Prostate gland (tissue), 2 donors: ENCODE data around the gene PIK3C3. TPM values are rescaled to one million over a fixed set of nuclear protein-coding genes. Genes with fewer than 3 reads are reported as not detected.
"Not testable (repeated sequence)": the region's sequence is repeated elsewhere in the genome, so short reads cannot be mapped to it uniquely, and the experiment has no call there.

Experiments
- DNase-seq: peaks from one replicate; pipeline ENCODE4 v3.0.0-alpha.2; 2019; ENCODE audit warnings: low spot score
- H3K27ac ChIP-seq, 2 donors: fragments of 200-600 bp; sonication (generic); 2 replicates each; pipeline ENCODE4 v1.5.1; 2017 to 2019
- H3K27me3 ChIP-seq: fragments of 200-600 bp; sonication (generic); replicated peaks from 2 replicates; pipeline ENCODE4 v1.5.1; 2019; ENCODE audit not compliant: insufficient read depth
- H3K36me3 ChIP-seq, 2 donors: fragments of 200-600 bp; sonication (generic); 1 replicate in 1 of 2; 2 replicates in 1 of 2; pipeline versions ENCODE4 v1.5.1 to v1.8.1; 2017 to 2019
- H3K4me1 ChIP-seq: fragments of 200-600 bp; sonication (generic); replicated peaks from 2 replicates; pipeline ENCODE4 v1.5.1; 2019
- H3K4me3 ChIP-seq, 2 donors: fragments of 200-600 bp; sonication (generic); 2 replicates each; pipeline ENCODE4 v1.5.1; 2017 to 2019
- H3K9me3 ChIP-seq: fragments of 200-600 bp; sonication (generic); 2 replicates; pipeline ENCODE4 v1.5.1; 2017
- POLR2A ChIP-seq: fragments of 450-650 bp; IDR thresholded peaks from one replicate; pipeline ENCODE4 v1.6.1; 2016; ENCODE audit warnings: antibody characterized with exemption, mild to moderate bottlenecking
- POLR2AphosphoS5 ChIP-seq: sonication (generic); formaldehyde crosslinking; IDR thresholded peaks from one replicate; pipeline ENCODE4 v1.6.1; 2017; ENCODE audit warnings: antibody characterized with exemption
- WGBS: methylation state at CpG from one replicate; pipeline ENCODE4 v1.1.5; 2018; 5-methylcytosine and 5-hydroxymethylcytosine counted together
- intact Hi-C: fragments of 100-400 bp; cut with DNase I; formaldehyde crosslinking; loops from one replicate; pipeline ENCODE4 v1.14.2; 2022
- total RNA-seq, 2 donors: library from RNA; depleted of rRNA; stranded (reverse); fragments of >200 nt; gene quantifications; one replicate each; pipeline ENCODE4 v1.1.0, GENCODE V29; 2016
- TF ChIP-seq, protein P1 (sequence below), 4 experiments: fragments of 200-600 bp in 2 of 4; fragments of 450-650 bp in 2 of 4; sonication (generic) in 2 of 4; IDR thresholded peaks; 1 replicate in 3 of 4; 2 replicates in 1 of 4; pipeline ENCODE4 v1.5.1; 2016 to 2019; ENCODE audit warnings: antibody characterized with exemption in 4 of 4, mild to moderate bottlenecking in 2 of 4, moderate library complexity in 2 of 4

PIK3C3 gene
- total RNA-seq, 2 donors from 2014 or later: 42.8 to 48.1 TPM

DNA sequence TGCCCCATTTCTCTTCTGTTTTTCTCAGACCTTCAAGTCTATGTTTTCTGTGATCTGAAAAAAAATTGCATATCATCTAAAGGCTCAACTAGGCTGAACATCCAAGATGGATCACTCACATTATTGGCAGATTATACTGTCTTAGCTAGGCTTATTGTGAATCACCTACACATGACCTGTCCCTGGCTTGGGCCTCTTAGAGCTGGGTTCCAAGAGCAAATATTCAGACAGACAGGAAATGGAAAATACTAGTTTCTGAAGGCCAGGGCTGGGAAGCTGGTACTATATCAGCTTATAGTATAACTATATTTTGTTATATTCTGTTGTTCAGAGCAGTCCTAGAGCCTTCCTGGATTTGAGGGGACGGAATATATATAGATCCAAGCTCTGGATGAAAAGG is 90.3 kb downstream of the PIK3C3 start:
- DNase-seq: no peak
- no peak for TF ChIP-seq POLR2AphosphoS5
- TF ChIP-seq POLR2A: no peak
- TF ChIP-seq, protein P1, sequence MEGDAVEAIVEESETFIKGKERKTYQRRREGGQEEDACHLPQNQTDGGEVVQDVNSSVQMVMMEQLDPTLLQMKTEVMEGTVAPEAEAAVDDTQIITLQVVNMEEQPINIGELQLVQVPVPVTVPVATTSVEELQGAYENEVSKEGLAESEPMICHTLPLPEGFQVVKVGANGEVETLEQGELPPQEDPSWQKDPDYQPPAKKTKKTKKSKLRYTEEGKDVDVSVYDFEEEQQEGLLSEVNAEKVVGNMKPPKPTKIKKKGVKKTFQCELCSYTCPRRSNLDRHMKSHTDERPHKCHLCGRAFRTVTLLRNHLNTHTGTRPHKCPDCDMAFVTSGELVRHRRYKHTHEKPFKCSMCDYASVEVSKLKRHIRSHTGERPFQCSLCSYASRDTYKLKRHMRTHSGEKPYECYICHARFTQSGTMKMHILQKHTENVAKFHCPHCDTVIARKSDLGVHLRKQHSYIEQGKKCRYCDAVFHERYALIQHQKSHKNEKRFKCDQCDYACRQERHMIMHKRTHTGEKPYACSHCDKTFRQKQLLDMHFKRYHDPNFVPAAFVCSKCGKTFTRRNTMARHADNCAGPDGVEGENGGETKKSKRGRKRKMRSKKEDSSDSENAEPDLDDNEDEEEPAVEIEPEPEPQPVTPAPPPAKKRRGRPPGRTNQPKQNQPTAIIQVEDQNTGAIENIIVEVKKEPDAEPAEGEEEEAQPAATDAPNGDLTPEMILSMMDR (IDR thresholded peaks at IDR 0.05): no peak
- intact Hi-C loops: loop anchor here (10.0 kb wide), 1 partner anchor 1519 kb away; no protein-coding TSS in a partner anchor
- Histone ChIP-seq H3K27me3 (no peaks in the 10 kb centered on the region), H3K4me3 (no peak overlapping the region), H3K27ac (no peak overlapping the region), H3K36me3 (no peaks in the 10 kb centered on the region), H3K4me1 (no peaks in the 10 kb centered on the region), H3K9me3 (no peaks in the 10 kb centered on the region)
- WGBS: 100% methylated on average over 1 of the region's 1 CpG

DNA sequence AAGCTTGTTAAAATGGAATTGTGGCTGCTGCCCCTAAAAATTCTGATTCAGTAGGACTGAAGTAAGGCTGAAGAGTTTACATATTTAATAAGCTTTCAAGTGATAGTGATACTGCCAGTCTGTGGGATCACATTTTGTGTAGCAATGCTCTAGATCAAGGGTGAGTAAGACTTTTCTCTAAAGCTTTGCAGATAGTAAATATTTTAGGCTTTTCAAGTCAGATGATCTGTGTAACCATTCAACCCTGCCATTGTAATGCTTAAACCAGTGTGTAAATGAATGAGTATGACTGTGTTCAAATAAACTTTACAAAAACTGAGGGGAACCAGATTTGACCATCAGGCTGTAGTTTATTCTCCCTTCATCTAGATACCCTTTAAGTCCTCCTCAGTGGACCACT is 92.7 kb downstream of the PIK3C3 start:
- intact Hi-C loops: loop anchor here (10.0 kb wide), 1 partner anchor 1517 kb away; no protein-coding TSS in a partner anchor
- no peaks in the 10 kb centered on the region for H3K4me1 ChIP-seq
- no peak for DNase-seq
- H3K27ac ChIP-seq: no peak overlapping the region
- no peak overlapping the region for H3K4me3 ChIP-seq
- no peak for TF ChIP-seq POLR2AphosphoS5
- TF ChIP-seq, protein P1 (IDR thresholded peaks at IDR 0.05): no peak
- TF ChIP-seq POLR2A: no peak
- H3K27me3 ChIP-seq: no peaks in the 10 kb centered on the region
- no peaks in the 10 kb centered on the region for H3K36me3 ChIP-seq
- no peaks in the 10 kb centered on the region for H3K9me3 ChIP-seq

DNA sequence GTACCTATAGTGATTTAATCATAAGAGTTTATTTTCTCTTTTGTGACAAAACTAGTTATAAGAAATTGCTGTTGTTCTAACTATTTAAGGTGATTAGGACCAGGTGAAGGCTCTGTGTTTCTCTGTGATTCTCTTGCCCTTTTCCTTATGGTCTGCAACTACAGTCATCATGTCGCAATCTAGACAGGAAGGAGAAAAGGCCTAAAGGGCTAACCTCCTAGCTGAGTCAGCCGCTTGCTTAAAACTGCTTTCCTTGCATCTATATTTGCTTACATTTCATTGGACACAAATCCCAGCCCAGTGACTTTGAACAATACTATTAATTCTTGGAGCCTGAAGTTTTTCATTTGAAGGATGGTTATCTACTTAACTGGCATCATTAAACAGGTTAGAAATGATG is 93.1 kb downstream of the PIK3C3 start:
- intact Hi-C loops: loop anchor here (10.0 kb wide), 1 partner anchor 1517 kb away; no protein-coding TSS in a partner anchor
- no peaks in the 10 kb centered on the region for H3K27me3 ChIP-seq
- no peak for DNase-seq
- no peak overlapping the region for H3K4me3 ChIP-seq
- TF ChIP-seq POLR2AphosphoS5: no peak
- H3K9me3 ChIP-seq: no peaks in the 10 kb centered on the region
- no peaks in the 10 kb centered on the region for H3K4me1 ChIP-seq
- whole genome bisulfite sequencing: 89% methylated on average over 2 of the region's 2 CpGs
- no peak overlapping the region for H3K27ac ChIP-seq
- no peaks in the 10 kb centered on the region for H3K36me3 ChIP-seq

DNA sequence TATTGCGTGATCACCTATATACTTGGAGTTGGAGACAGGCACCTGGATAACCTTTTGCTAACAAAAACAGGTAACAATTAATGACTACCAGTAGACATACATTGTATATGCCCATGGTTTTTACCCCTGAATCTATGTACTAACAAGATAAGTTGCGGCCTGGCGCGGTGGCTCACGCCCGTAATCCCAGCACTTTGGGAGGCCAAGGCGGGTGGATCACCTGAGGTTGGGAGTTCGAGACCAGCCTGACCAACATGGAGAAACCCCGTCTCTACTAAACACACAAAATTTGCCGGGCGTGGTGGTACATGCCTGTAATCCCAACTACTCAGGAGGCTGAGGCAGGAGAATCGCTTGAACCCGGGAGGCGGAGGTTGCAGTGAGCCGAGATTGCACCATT is 94.5 kb downstream of the PIK3C3 start:
- H3K9me3 ChIP-seq, H3K27ac ChIP-seq, H3K36me3 ChIP-seq, DNase-seq, H3K4me1 ChIP-seq, H3K27me3 ChIP-seq, H3K4me3 ChIP-seq: not testable (repeated sequence)
- 98% methylated on average over 15 of the region's 15 CpGs for WGBS
- intact Hi-C loops: loop anchor here (10.0 kb wide), 1 partner anchor 1515 kb away; no protein-coding TSS in a partner anchor

DNA sequence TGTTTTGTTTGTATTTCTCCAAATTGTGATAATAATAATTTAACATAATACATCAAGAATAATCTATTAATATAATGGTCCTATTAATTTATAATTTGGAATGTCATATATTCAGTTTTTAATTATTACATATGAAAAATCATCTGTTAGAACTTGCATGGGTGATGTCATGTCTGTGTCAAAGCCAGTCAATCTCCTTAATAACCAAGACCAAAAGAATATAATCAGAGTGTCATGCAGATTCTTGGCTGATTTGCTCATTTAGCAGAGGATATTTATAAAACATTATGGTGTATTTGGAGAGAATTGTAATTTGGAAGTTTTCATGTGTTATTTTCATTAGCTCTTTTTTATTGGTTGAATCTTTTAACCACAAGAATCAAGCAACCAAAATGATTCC is 96.4 kb downstream of the PIK3C3 start:
- Histone ChIP-seq H3K9me3 (no peaks in the 10 kb centered on the region), H3K36me3 (no peaks in the 10 kb centered on the region), H3K4me3 (no peak overlapping the region), H3K4me1 (no peaks in the 10 kb centered on the region), H3K27ac (no peak overlapping the region), H3K27me3 (no peaks in the 10 kb centered on the region)
- DNase-seq: no peak
- intact Hi-C loops: no loop called here
- TF ChIP-seq POLR2A: no peak
- TF ChIP-seq, protein P1 (IDR thresholded peaks at IDR 0.05): no peak

DNA sequence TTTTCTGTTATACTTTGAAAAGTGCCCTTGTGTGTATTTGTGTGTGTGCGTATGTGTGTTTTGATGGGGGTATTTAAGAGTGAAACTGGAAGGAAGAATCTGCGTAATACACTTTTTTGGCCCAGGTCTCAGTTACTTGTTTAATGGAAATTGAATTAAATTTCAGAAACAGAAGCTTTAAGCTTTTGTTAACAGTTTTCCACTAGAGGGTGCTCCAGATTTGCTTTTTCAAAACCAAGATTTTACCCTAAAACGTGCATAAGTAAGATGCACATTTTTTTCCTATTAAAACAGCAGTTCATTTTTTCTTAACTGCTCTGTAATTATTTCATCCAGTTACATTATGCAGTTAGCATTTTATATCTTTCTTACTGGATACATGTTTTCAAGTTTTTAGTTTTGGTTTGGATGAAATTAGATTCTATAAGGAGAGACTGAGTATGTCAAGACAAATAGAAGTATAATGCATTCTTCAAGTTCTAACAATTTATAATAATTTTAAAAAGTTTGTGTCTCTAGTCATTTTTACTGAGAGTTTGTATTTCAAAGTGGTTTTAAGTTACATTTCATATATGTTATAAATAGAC is 97.2 kb downstream of the PIK3C3 start:
- Histone ChIP-seq H3K36me3 (no peaks in the 10 kb centered on the region), H3K9me3 (no peaks in the 10 kb centered on the region), H3K4me1 (no peaks in the 10 kb centered on the region), H3K4me3 (no peak overlapping the region), H3K27ac (no peak overlapping the region), H3K27me3 (no peaks in the 10 kb centered on the region)
- 57% methylated on average over 3 of the region's 3 CpGs for WGBS
- intact Hi-C loops: no loop called here
- DNase-seq: no peak
- TF ChIP-seq POLR2AphosphoS5 (no peak), POLR2A (no peak)
- TF ChIP-seq, protein P1 (IDR thresholded peaks at IDR 0.05): no peak
